HL-60 (cell line): ENCODE measurements around the gene ELOB.

Experiments
- DNase-seq, 2 experiments: peaks; one replicate each; pipeline ENCODE4 v3.0.0-alpha.2; 2010 to 2020; ENCODE audit warnings: low read depth in 1 of 2, low spot score in 1 of 2
- H3K27ac ChIP-seq: fragments of 250-450 bp; sonication (Bioruptor Pico); replicated peaks from 2 replicates; pipeline ENCODE4 v1.5.1; 2020; ENCODE audit warnings: mild to moderate bottlenecking, moderate library complexity
- H3K27me3 ChIP-seq: fragments of 250-450 bp; sonication (Bioruptor Pico); 2 replicates; pipeline ENCODE4 v1.5.1; 2021; ENCODE audit warnings: mild to moderate bottlenecking, moderate library complexity; ENCODE audit not compliant: insufficient read depth, poor library complexity, severe bottlenecking
- H3K4me3 ChIP-seq: replicated peaks from 2 replicates; pipeline ENCODE4 v1.5.1; 2011; ENCODE audit warnings: mild to moderate bottlenecking, control low read depth, low read length; ENCODE audit not compliant: insufficient read depth
- GABPA ChIP-seq: IDR thresholded peaks from 2 replicates; pipeline ENCODE4 v1.6.1; 2012; ENCODE audit warnings: low read depth
- POLR2AphosphoS5 ChIP-seq: IDR thresholded peaks from 2 replicates; pipeline ENCODE4 v1.6.1; 2012; ENCODE audit warnings: low read depth
- REST ChIP-seq: IDR thresholded peaks from 2 replicates; pipeline ENCODE4 v1.6.1; 2012; ENCODE audit warnings: low read depth; ENCODE audit not compliant: insufficient replicate concordance
- SPI1 ChIP-seq: IDR thresholded peaks from 2 replicates; pipeline ENCODE4 v1.6.1; 2012; ENCODE audit warnings: low read depth, mild to moderate bottlenecking, borderline replicate concordance
- TF ChIP-seq, protein P1 (sequence below): IDR thresholded peaks from one replicate; pipeline ENCODE4 v1.5.1; 2011; ENCODE audit warnings: low read length, control low read depth, inconsistent platforms; ENCODE audit not compliant: insufficient read depth

Gene ELOB

GRCh38 chr16:2817340-2818271, 40.5 kb upstream of the ELOB start:
- no peak overlapping the region for H3K4me3 ChIP-seq

DNA sequence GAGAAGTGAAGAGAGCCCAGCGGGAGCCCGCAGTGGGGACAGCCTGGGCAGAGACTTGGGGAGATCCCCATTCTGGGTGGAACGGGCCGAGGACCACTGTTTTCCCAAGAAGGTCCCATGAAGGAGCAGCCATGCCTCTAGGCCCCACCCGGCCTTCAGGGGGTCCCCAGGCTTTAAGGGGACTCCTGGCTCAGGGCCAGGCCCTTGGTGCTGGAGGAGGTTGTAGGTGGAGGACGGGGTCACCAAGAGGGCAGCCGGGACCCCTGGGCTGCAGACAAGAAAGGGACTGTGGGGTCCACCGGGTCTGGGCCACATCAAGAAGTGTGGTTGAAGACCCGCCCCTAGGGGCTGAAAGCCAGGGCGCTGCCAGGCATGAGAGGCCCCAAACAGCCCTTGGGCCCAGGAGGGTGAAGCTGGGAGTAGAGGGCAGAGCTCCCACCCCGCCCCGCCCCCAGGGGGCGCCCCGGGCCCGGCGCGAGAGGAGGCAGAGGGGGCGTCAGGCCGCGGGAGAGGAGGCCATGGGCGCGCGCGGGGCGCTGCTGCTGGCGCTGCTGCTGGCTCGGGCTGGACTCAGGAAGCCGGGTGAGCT, 39.8 kb upstream of the ELOB start, which contains the start of gene PRSS21:
TSS of gene PRSS21 (plus strand) at position 487 of the 589 bp plus-strand sequence. CDS start at position 519, 32 bp downstream.
- no peaks in the 10 kb centered on the region for H3K27me3 ChIP-seq
- no peak within 1 kb of the TSS for H3K27ac ChIP-seq
- DNase-seq, result no peak
- H3K4me3 ChIP-seq, result no peak within 1 kb of the TSS
- TF ChIP-seq SPI1 (no peak), REST (no peak), GABPA (no peak), POLR2AphosphoS5 (no peak)
- TF ChIP-seq, protein P1, sequence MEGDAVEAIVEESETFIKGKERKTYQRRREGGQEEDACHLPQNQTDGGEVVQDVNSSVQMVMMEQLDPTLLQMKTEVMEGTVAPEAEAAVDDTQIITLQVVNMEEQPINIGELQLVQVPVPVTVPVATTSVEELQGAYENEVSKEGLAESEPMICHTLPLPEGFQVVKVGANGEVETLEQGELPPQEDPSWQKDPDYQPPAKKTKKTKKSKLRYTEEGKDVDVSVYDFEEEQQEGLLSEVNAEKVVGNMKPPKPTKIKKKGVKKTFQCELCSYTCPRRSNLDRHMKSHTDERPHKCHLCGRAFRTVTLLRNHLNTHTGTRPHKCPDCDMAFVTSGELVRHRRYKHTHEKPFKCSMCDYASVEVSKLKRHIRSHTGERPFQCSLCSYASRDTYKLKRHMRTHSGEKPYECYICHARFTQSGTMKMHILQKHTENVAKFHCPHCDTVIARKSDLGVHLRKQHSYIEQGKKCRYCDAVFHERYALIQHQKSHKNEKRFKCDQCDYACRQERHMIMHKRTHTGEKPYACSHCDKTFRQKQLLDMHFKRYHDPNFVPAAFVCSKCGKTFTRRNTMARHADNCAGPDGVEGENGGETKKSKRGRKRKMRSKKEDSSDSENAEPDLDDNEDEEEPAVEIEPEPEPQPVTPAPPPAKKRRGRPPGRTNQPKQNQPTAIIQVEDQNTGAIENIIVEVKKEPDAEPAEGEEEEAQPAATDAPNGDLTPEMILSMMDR, result no peak

More at GRCh38 chr16:2817340-2818271, 40.5 kb upstream of the ELOB start:
- no peak for DNase-seq
- no peak overlapping the region for H3K27ac ChIP-seq
- no peaks in the 10 kb centered on the region for H3K27me3 ChIP-seq
- TF ChIP-seq REST (no peak), GABPA (no peak), SPI1 (no peak), POLR2AphosphoS5 (no peak)
- TF ChIP-seq, protein P1, result no peak

- DNase-seq, result no peak
- no peak overlapping the region for H3K27ac ChIP-seq
- no peaks in the 10 kb centered on the region for H3K27me3 ChIP-seq
- no peak overlapping the region for H3K4me3 ChIP-seq
- no peak for TF ChIP-seq SPI1
- no peak for TF ChIP-seq GABPA
- TF ChIP-seq, protein P1, result no peak
- TF ChIP-seq POLR2AphosphoS5, result no peak
- TF ChIP-seq REST, result no peak
These were observed 38.3 kb upstream of the ELOB start for GRCh38 chr16:2815299-2815771.
